Superior temporal gyrus (tissue), 1 donor: ENCODE measurements around the gene PCDHB14.
"Not testable (repeated sequence)": the region's sequence is repeated elsewhere in the genome, so short reads cannot be mapped to it uniquely, and the experiment has no call there.

ENCODE experiments used
- DNase-seq: peaks from one replicate; pipeline ENCODE4 v3.0.0-alpha.2; 2016; ENCODE audit errors: extremely low spot score

PCDHB14 gene

GRCh38 chr5:141223112-141223783 is at the start of gene PCDHB14:
PCDHB14 (plus strand) TSS chr5:141223343; CDS start chr5:141223506, 163 bp downstream.
- peak; percentile 38 for DNase-seq

GRCh38 chr5:141174291-141175104 is 48.6 kb upstream of the PCDHB14 start:
- DNase-seq: not testable (repeated sequence)

GRCh38 chr5:141175933-141176332 is 47.2 kb upstream of the PCDHB14 start:
- no peak for DNase-seq

DNA sequence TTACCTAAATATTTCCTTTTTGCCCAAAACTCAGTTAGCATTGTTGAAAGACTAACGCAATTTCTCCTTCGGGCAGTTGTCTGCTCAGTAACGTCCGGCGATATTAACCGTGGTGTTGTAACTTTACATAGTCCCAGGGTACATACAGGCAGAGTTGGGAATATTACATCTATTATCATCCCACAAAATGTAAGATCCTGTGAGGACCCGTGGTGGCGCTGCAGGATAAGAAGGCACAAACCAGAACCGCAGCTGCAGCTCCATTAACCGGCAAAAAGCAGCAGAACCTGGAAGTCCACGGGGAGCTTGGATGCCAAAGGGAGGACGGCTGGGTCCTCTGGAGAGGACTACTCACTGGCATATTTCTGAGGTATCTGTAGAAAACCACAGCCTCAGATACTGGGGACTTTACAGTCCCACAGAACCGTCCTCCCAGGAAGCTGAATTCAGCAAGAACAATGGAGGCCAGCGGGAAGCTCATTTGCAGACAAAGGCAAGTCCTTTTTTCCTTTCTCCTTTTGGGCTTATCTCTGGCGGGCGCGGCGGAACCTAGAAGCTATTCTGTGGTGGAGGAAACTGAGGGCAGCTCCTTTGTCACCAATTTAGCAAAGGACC is 45.5 kb upstream of the PCDHB14 start, which contains the start of gene PCDHB8:
Gene PCDHB8, plus strand, starts transcription at position 214 of the 615 bp plus-strand sequence. Its CDS starts 245 bp downstream, at position 459.
- DNase-seq: not testable (repeated sequence)

- not testable (repeated sequence) for DNase-seq
Measured at GRCh38 chr5:141179371-141179770, 43.8 kb upstream of the PCDHB14 start.

DNA sequence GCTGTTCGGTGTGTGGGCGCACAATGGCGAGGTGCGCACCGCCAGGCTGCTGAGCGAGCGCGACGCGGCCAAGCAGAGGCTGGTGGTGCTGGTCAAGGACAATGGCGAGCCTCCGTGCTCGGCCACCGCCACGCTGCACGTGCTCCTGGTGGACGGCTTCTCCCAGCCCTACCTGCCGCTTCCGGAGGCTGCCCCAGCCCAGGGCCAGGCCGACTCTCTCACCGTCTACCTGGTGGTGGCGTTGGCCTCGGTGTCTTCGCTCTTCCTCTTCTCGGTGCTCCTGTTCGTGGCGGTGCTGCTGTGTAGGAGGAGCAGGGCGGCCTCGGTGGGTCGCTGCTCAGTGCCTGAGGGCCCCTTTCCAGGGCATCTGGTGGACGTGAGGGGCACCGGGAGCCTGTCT is 43.3 kb upstream of the PCDHB14 start:
- not testable (repeated sequence) for DNase-seq

DNA sequence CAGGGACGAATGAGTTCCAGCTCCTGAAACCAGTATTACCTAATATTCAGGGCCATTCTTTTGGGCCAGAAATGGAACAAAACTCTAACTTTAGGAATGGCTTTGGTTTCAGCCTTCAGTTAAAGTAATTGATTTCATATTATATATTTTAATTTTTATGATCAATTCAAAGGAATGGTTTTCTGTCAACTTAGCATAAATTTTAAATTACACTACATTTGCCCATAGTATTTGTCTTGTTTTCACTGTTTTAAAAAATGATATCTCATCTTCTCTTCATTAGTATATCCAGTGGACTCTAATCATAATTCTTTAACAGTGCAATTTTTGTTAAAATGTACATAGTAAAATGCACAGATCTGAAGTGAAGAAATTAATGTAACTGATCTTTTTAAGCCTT is 42.8 kb upstream of the PCDHB14 start:
- no peak for DNase-seq

GRCh38 chr5:141182248-141182647 is 40.9 kb upstream of the PCDHB14 start, which contains the start of gene PCDHB16:
PCDHB16 (plus strand) TSS chr5:141182387; CDS start chr5:141182560, 173 bp downstream.
- peak; percentile 64 for DNase-seq

- DNase-seq: not testable (repeated sequence)
Measured at GRCh38 chr5:141184117-141184855, 38.9 kb upstream of the PCDHB14 start.

- peak; percentile 38 for DNase-seq
Measured at GRCh38 chr5:141186897-141187512, 36.1 kb upstream of the PCDHB14 start, which contains the start of gene PCDHB9. PCDHB9 (plus strand) TSS chr5:141187161; CDS start chr5:141187319, 158 bp downstream.

DNA sequence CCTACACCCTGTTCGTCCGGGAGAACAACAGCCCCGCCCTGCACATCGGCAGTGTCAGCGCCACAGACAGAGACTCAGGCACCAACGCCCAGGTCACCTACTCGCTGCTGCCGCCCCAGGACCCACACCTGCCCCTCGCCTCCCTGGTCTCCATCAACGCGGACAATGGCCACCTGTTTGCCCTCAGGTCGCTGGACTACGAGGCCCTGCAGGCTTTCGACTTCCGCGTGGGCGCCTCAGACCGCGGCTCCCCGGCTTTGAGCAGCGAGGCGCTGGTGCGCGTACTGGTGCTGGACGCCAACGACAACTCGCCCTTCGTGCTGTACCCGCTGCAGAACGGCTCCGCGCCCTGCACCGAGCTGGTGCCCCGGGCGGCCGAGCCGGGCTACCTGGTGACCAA is 34.5 kb upstream of the PCDHB14 start:
- not testable (repeated sequence) for DNase-seq

GRCh38 chr5:141189131-141189530 is 34.0 kb upstream of the PCDHB14 start:
- DNase-seq: not testable (repeated sequence)

- peak; percentile 73 for DNase-seq
Measured at GRCh38 chr5:141192110-141192725, 30.9 kb upstream of the PCDHB14 start, which contains the start of gene PCDHB10. PCDHB10 (plus strand) TSS chr5:141192353; CDS start chr5:141192553, 200 bp downstream.

GRCh38 chr5:141194332-141194731 is 28.8 kb upstream of the PCDHB14 start:
- DNase-seq: not testable (repeated sequence)

DNA sequence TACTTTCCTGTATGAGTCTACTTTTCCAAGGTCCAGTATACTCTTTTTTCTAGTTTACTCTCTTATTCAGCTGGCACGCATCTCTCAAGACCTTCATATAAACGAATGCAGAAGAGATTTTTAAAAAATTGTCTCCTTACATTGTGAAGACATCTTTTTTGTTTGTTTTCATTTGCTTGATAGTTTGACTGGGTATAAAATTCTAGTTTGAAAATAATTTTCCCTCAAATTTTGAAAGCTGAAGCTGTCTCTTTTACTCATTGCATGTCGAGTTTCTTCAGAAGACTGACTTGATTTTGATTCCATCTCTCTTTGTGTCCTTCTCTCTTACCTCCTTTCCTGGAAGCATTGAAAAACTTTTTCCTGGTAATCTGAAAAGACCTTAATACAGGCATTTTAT is 26.8 kb upstream of the PCDHB14 start:
- no peak for DNase-seq

- no peak for DNase-seq
Measured at GRCh38 chr5:141199359-141200235, 23.5 kb upstream of the PCDHB14 start, which contains the start of gene PCDHB11. PCDHB11 (plus strand) TSS chr5:141199627; CDS start chr5:141199775, 148 bp downstream.

GRCh38 chr5:141201126-141201525 is 22.0 kb upstream of the PCDHB14 start:
- DNase-seq: not testable (repeated sequence)

GRCh38 chr5:141201646-141202045 is 21.5 kb upstream of the PCDHB14 start:
- DNase-seq: not testable (repeated sequence)

DNA sequence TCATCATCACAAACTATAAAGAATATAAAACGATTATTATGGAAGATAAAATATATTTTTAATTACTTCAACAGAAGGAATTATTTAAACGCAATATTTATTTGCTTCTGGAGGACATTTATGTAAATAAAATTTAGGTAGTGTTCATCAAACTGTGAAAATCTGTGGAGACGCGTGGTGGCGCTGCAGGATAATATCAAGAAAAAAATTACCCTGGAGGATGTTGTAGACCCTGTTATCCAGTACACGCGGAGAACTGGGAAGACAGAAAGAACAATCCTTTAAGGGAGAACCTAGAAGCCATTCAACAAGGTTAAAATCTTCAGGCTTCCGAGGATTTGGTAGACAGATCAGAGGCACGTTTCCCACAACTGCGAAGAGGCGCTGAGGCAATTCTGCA is 14.7 kb upstream of the PCDHB14 start, which contains the start of gene PCDHB12:
Gene PCDHB12, plus strand, starts transcription at position 242 of the 400 bp plus-strand sequence. CDS start 189 bp downstream, outside the sequence.
- DNase-seq: peak; percentile 40
